GM12865 (cell line): ENCODE results near the gene AP3B1.

Experiments
- DNase-seq: peaks from one replicate; pipeline ENCODE4 v3.0.0; 2010; ENCODE audit warnings: low read depth
- H3K4me3 ChIP-seq: 2 replicates; pipeline ENCODE4 v1.5.1; 2011; ENCODE audit warnings: mild to moderate bottlenecking, low read depth, low read length, control low read depth
- CTCF ChIP-seq: IDR thresholded peaks from 2 replicates; pipeline ENCODE4 v1.5.1; 2011; ENCODE audit warnings: low read length, control low read depth, low read depth, inconsistent platforms; ENCODE audit not compliant: insufficient read depth; ENCODE audit errors: missing control alignments

AP3B1 gene

DNA sequence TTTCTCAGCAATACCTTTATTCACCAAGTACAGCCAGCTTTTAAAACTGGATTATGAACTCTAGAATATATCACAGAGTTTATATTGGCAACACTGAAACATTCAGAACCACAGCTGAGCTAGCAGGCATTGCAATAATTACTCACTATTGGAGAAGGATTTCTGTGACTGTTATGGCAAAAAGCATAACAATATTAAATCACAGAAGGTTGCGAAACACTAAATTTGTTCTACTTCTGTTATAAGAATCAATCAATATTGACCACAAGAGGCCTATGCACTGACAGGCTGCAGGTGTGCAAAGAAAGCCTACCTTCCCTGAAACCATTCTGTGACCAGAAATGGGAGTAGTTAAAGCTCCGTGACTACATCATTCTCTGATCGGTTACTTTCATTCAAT lies 59.2 kb downstream of the AP3B1 start:
- no peak overlapping the region for H3K4me3 ChIP-seq
- no peak for DNase-seq
- TF ChIP-seq CTCF = no peak

DNA sequence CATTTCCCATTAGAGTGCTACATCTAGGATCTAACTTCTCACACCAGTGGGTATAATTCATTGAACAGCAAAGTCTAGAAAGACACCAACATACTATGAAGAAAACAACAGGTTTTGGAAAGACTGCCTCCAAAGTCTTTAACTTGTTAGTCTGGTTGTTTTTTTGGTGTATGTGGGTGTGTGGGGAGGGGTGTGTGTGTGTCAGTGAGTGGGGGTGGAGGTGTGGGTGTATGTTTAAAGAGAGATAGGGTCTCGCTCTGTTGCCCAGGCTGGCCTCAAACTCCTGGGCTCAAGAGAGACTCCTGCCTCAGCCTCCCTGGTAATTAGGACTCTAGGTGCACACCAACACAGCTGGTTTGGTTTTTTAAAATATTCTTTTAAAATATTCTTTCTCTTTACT lies 59.7 kb downstream of the AP3B1 start:
- TF ChIP-seq CTCF = no peak
- DNase-seq = no peak
- H3K4me3 ChIP-seq = no peak overlapping the region

GRCh38 chr5:78232163-78232562 lies 62.3 kb downstream of the AP3B1 start:
- no peak for DNase-seq
- no peak overlapping the region for H3K4me3 ChIP-seq
- no peak for TF ChIP-seq CTCF

- TF ChIP-seq CTCF = no peak
Measured at GRCh38 chr5:78224358-78224757, 70.1 kb downstream of the AP3B1 start.

GRCh38 chr5:78221964-78222451 lies 72.5 kb downstream of the AP3B1 start:
- TF ChIP-seq CTCF = peak; percentile 38
- peak; percentile 94 for DNase-seq
- H3K4me3 ChIP-seq = no peak overlapping the region

More at GRCh38 chr5:78224358-78224757, 70.1 kb downstream of the AP3B1 start:
- no peak overlapping the region for H3K4me3 ChIP-seq
- DNase-seq = no peak

- TF ChIP-seq CTCF = no peak
- no peak for DNase-seq
- no peak overlapping the region for H3K4me3 ChIP-seq
Measured at GRCh38 chr5:78221467-78221866, 73.0 kb downstream of the AP3B1 start.

GRCh38 chr5:78215972-78216371 lies 78.5 kb downstream of the AP3B1 start:
- H3K4me3 ChIP-seq = no peak overlapping the region
- no peak for DNase-seq
- no peak for TF ChIP-seq CTCF
